Calu3 (cell line): Measurements from ENCODE around the gene OPN4. TPM values are rescaled to one million over a fixed set of nuclear protein-coding genes. Genes with fewer than 3 reads are reported as not detected.

Source experiments
- BruUV-seq: library from RNA; stranded (reverse); fragments of 400-500 nt; replicated peaks from 2 replicates; lab custom pipeline; 2021; lab: Mats Ljungman, UMichigan
- CTCF ChIA-PET: fragments of 300-600 bp; sonication (Branson Sonifier 250); formaldehyde crosslinking; loops from one replicate; lab custom pipeline; 2022; ENCODE audit warnings: antibody characterized with exemption; lab: Charles Lee
- DNase-seq: peaks from one replicate; pipeline ENCODE4 v3.0.0; 2022
- H3K27ac Mint-ChIP-seq: one replicate; pipeline ENCODE4 v1.8.0; 2022; ENCODE audit warnings: mixed read lengths; ENCODE audit not compliant: unreplicated experiment
- H3K27me3 Mint-ChIP-seq: one replicate; pipeline ENCODE4 v1.8.0; 2022; ENCODE audit warnings: mixed read lengths; ENCODE audit not compliant: unreplicated experiment
- H3K36me3 Mint-ChIP-seq: one replicate; pipeline ENCODE4 v1.8.0; 2022; ENCODE audit warnings: mild to moderate bottlenecking, moderate library complexity, mixed read lengths; ENCODE audit not compliant: insufficient read depth, unreplicated experiment
- H3K4me1 Mint-ChIP-seq: one replicate; pipeline ENCODE4 v1.8.0; 2022; ENCODE audit warnings: mild to moderate bottlenecking, low read depth, mixed read lengths; ENCODE audit not compliant: unreplicated experiment
- H3K4me3 Mint-ChIP-seq: one replicate; pipeline ENCODE4 v1.8.0; 2022; ENCODE audit warnings: mild to moderate bottlenecking, low read depth, moderate library complexity, mixed read lengths; ENCODE audit not compliant: unreplicated experiment
- H3K9me3 Mint-ChIP-seq: one replicate; pipeline ENCODE4 v1.8.0; 2022; ENCODE audit warnings: low read depth, mixed read lengths; ENCODE audit not compliant: unreplicated experiment
- intact Hi-C: fragments of 100-400 bp; cut with micrococcal nuclease; formaldehyde crosslinking; loops from one replicate; pipeline ENCODE4 v1.10.0; 2022; ENCODE audit not compliant: unreplicated experiment
- total RNA-seq: library from RNA; stranded (reverse); gene quantifications from 2 replicates; pipeline ENCODE4 v1.2.3, GENCODE V29; 2022
- TF ChIP-seq, protein P1 (sequence below): fragments of 200-600 bp; IDR thresholded peaks from one replicate; pipeline ENCODE4 v1.8.0; 2022; ENCODE audit warnings: antibody characterized with exemption; ENCODE audit not compliant: unreplicated experiment

OPN4 gene
- total RNA-seq, 1 experiment from 2014 or later: not detected

DNA sequence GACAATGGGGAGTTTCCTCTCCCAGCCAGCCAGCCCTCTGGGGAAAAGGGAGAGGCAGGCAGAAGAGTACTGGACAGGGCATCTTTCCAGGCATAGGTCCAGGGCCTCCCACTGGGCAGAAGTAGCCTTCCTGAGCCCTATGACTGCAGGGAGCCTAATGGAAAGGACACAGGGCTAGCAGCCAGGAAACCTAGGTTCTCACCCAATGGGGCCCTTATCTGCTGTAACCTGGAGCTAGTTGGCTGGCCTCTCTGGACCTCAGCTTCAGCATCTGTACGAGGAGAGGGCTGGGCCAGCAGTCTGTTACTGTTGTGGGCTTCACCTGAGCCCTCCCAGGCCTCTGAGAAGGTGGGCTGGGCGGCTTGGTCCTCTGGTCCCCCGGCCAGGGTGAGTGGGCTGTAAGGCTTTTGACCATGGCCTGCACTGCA, 36.3 kb downstream of the OPN4 start:
- no peak overlapping the region for H3K27ac Mint-ChIP-seq
- no peaks in the 10 kb centered on the region for H3K36me3 Mint-ChIP-seq
- no peaks in the 10 kb centered on the region for H3K4me1 Mint-ChIP-seq
- H3K9me3 Mint-ChIP-seq: no peaks in the 10 kb centered on the region
- CTCF ChIA-PET: no interaction called here
- no peak for DNase-seq
- H3K27me3 Mint-ChIP-seq: peaks cover 36% of the 10 kb centered on the region
- H3K4me3 Mint-ChIP-seq: no peak overlapping the region
- no TSS peak for BruUV-seq
- TF ChIP-seq, protein P1, sequence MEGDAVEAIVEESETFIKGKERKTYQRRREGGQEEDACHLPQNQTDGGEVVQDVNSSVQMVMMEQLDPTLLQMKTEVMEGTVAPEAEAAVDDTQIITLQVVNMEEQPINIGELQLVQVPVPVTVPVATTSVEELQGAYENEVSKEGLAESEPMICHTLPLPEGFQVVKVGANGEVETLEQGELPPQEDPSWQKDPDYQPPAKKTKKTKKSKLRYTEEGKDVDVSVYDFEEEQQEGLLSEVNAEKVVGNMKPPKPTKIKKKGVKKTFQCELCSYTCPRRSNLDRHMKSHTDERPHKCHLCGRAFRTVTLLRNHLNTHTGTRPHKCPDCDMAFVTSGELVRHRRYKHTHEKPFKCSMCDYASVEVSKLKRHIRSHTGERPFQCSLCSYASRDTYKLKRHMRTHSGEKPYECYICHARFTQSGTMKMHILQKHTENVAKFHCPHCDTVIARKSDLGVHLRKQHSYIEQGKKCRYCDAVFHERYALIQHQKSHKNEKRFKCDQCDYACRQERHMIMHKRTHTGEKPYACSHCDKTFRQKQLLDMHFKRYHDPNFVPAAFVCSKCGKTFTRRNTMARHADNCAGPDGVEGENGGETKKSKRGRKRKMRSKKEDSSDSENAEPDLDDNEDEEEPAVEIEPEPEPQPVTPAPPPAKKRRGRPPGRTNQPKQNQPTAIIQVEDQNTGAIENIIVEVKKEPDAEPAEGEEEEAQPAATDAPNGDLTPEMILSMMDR: no peak
- intact Hi-C loops: no loop called here

DNA sequence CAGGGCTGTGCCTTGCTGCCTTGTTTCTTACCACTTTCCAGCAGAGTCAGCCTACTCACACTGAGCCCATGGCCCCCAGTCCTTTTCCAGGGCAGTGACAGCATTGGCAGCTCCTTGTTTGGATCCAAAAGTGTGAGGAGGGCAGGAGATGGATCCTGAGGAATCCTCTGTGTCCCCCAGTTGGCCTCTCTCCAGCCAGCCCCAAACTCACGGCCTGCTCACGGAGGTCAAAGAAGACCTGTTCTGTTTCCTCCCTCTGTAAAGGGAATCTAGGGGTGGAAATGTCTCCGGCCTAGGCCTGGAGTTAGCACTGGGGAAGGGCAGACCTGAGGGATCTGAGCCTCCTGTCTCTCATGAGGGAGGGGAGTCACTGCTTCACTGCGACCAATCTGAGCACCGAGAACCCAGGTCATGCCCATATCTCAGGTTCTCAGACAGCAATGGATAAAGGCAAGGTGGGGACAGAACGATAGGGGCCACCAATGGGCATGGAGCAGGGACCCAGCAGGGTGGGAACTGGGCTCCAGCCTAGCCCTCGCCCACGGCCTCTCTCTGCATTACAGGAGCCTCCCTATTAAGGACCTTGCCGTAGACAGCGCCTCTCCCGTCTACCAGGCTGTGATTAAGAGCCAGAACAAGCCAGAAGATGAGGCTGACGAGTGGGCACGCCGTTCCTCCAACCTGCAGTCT, 37.1 kb downstream of the OPN4 start:
- intact Hi-C loops: no loop called here
- CTCF ChIA-PET: interaction anchor here (0.6 kb wide), 2 partner anchors 196 to 267 kb away, joined by 4 to 7 read pairs; partner anchors contain the start of gene SNCG
- no peak for DNase-seq
- TF ChIP-seq, protein P1: no peak
- Mint-ChIP-seq H3K36me3 (no peaks in the 10 kb centered on the region), H3K4me3 (no peak overlapping the region), H3K27ac (no peak overlapping the region), H3K4me1 (no peaks in the 10 kb centered on the region), H3K27me3 (peaks cover 39% of the 10 kb centered on the region), H3K9me3 (no peaks in the 10 kb centered on the region)
- no TSS peak for BruUV-seq

DNA sequence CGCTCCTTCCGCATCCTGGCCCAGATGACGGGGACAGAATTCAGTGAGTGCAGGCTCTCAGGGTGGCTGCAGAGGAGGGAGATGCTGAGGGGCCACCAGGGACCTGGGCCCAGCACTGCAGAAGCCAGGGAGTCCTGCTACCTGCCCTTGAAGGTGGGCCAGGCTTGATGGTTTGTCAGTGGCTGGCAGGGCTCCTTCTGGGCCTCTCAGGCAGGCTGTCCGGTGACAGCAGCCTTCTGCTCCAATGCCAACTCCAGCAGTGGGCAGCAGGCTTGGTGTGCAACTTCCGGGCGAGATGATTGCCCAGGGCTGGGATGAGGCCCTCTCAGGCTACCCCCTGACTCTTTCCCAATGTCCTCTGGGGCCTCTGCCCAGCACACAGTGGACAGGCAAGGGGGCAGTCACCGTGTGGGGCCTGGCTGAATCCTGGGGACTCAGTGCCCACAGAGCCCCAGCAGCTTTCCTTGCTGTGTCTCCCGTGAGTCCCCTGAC, 37.7 kb downstream of the OPN4 start:
- Mint-ChIP-seq H3K4me3 (no peak overlapping the region), H3K4me1 (no peaks in the 10 kb centered on the region), H3K27ac (no peak overlapping the region), H3K36me3 (no peaks in the 10 kb centered on the region), H3K27me3 (peaks cover 44% of the 10 kb centered on the region), H3K9me3 (no peaks in the 10 kb centered on the region)
- TF ChIP-seq, protein P1: no peak
- DNase-seq: no peak
- CTCF ChIA-PET: interaction anchor here (0.6 kb wide), 1 partner anchor 35 kb away, joined by 4 read pairs; no protein-coding TSS in a partner anchor
- intact Hi-C loops: no loop called here
- BruUV-seq: no TSS peak

DNA sequence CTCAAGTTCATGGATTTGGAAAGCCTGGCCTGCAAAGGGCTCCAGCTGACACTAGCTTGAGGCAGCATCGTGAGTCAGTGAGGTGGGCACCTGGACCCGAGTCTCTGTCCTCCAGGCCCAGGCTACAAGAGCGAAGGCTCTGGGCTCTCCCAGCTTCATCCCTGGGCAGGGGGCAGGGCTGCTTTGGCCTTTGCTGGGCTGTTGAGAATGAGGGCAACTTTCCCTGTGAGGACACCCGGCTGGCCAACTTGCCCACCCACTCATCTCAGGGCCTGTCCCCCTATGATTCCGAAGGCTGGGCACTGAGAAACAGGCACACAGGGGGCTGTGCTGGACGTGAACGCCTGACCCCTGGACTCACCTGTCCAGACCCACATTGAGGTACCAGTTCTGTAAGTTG, 38.3 kb downstream of the OPN4 start:
- TF ChIP-seq, protein P1: no peak

More for the DNA sequence above, 38.3 kb downstream of the OPN4 start:
- Mint-ChIP-seq H3K27ac (no peak overlapping the region), H3K4me1 (no peaks in the 10 kb centered on the region), H3K36me3 (no peaks in the 10 kb centered on the region), H3K27me3 (peaks cover 44% of the 10 kb centered on the region), H3K9me3 (no peaks in the 10 kb centered on the region), H3K4me3 (no peak overlapping the region)
- CTCF ChIA-PET: interaction anchor here (0.6 to 1.2 kb wide), 2 partner anchors 36 to 207 kb away, joined by 4 read pairs; no protein-coding TSS in a partner anchor
- BruUV-seq: no TSS peak
- DNase-seq: no peak
- intact Hi-C loops: no loop called here
